Tibial nerve (tissue), 4 donors: Measurements from ENCODE around the gene MYO9B. TPM values are rescaled to one million over a fixed set of nuclear protein-coding genes. Genes with fewer than 3 reads are reported as not detected.
A peak's percentile ranks its signal among the peaks of the same experiment; 100 is the strongest.

ENCODE experiments used
- DNase-seq, 2 donors: peaks; one replicate each; pipeline ENCODE4 v3.0.0-alpha.2; 2019; ENCODE audit warnings: low spot score in 2 of 2
- H3K27ac ChIP-seq, 4 donors: fragments of 200-600 bp; sonication (generic) in 3 of 4; one replicate each; pipeline ENCODE4 v1.5.1; 2017 to 2019; ENCODE audit warnings: mild to moderate bottlenecking in 1 of 4
- H3K27me3 ChIP-seq, 2 donors: fragments of 200-600 bp; sonication (generic) in 1 of 2; one replicate each; pipeline versions ENCODE4 v1.5.1 to v1.6.0; 2017 to 2019
- H3K36me3 ChIP-seq, 3 donors: fragments of 200-600 bp; sonication (generic); one replicate each; pipeline ENCODE4 v1.5.1; 2018 to 2019
- H3K4me1 ChIP-seq, 4 donors: fragments of 200-600 bp; sonication (generic) in 3 of 4; one replicate each; pipeline ENCODE4 v1.5.1; 2017 to 2019
- H3K4me3 ChIP-seq, 4 donors: fragments of 200-600 bp; sonication (generic) in 3 of 4; one replicate each; pipeline ENCODE4 v1.5.1; 2017 to 2019; ENCODE audit warnings: mild to moderate bottlenecking in 1 of 4, moderate library complexity in 1 of 4
- H3K9me3 ChIP-seq, 4 donors: fragments of 200-600 bp; sonication (generic) in 3 of 4; one replicate each; pipeline ENCODE4 v1.5.1; 2017 to 2019
- EP300 ChIP-seq, 2 donors: sonication (generic); formaldehyde crosslinking; IDR thresholded peaks; one replicate each; pipeline ENCODE4 v1.6.1; 2017; ENCODE audit warnings: antibody characterized with exemption in 2 of 2, mild to moderate bottlenecking in 1 of 2
- POLR2A ChIP-seq, 2 donors: fragments of 450-650 bp; IDR thresholded peaks; one replicate each; pipeline ENCODE4 v1.6.1; 2017; ENCODE audit warnings: antibody characterized with exemption in 2 of 2, mild to moderate bottlenecking in 2 of 2, moderate library complexity in 2 of 2
- WGBS, 2 donors: methylation state at CpG; one replicate each; pipeline ENCODE4 v1.1.5; 2018; 5-methylcytosine and 5-hydroxymethylcytosine counted together
- total RNA-seq, 4 donors: library from RNA; depleted of rRNA; stranded (reverse); fragments of >200 nt; gene quantifications; one replicate each; pipeline ENCODE4 v1.1.0, GENCODE V29; 2016
- TF ChIP-seq, protein P1 (sequence below), 5 experiments: fragments of 200-600 bp in 3 of 5; fragments of 450-650 bp in 2 of 5; sonication (generic) in 3 of 5; IDR thresholded peaks; one replicate each; pipeline ENCODE4 v1.5.1; 2016 to 2019; ENCODE audit warnings: antibody characterized with exemption in 5 of 5, mild to moderate bottlenecking in 3 of 5, moderate library complexity in 2 of 5

Gene MYO9B
- total RNA-seq, 4 donors from 2014 or later: 61.7 to 201 (median 115) TPM

- no peak for TF ChIP-seq EP300 (IDR thresholded peaks at IDR 0.05)
- TF ChIP-seq, protein P1, sequence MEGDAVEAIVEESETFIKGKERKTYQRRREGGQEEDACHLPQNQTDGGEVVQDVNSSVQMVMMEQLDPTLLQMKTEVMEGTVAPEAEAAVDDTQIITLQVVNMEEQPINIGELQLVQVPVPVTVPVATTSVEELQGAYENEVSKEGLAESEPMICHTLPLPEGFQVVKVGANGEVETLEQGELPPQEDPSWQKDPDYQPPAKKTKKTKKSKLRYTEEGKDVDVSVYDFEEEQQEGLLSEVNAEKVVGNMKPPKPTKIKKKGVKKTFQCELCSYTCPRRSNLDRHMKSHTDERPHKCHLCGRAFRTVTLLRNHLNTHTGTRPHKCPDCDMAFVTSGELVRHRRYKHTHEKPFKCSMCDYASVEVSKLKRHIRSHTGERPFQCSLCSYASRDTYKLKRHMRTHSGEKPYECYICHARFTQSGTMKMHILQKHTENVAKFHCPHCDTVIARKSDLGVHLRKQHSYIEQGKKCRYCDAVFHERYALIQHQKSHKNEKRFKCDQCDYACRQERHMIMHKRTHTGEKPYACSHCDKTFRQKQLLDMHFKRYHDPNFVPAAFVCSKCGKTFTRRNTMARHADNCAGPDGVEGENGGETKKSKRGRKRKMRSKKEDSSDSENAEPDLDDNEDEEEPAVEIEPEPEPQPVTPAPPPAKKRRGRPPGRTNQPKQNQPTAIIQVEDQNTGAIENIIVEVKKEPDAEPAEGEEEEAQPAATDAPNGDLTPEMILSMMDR (IDR thresholded peaks at IDR 0.05): no peak
- TF ChIP-seq POLR2A (IDR thresholded peaks at IDR 0.05): no peak
- peaks cover 0 to 31% (median 0%) of the 10 kb centered on the region in 3 donors for H3K36me3 ChIP-seq
- peaks cover 0 to 47% (median 33%) of the 10 kb centered on the region in 4 donors for H3K4me1 ChIP-seq
- 41 to 48% methylated on average over 6 to 7 of the region's 8 CpGs for WGBS, 2 donors
- peak overlapping the region in 3 of 4 donors; percentile 83 to 87 (median 84) for H3K27ac ChIP-seq
- H3K4me3 ChIP-seq: no peak overlapping the region
- no peaks in the 10 kb centered on the region for H3K9me3 ChIP-seq
- H3K27me3 ChIP-seq: no peaks in the 10 kb centered on the region
- no peak for DNase-seq
These were observed 167.0 kb downstream of the MYO9B start for GRCh38 chr19:17242431-17243208.

DNA sequence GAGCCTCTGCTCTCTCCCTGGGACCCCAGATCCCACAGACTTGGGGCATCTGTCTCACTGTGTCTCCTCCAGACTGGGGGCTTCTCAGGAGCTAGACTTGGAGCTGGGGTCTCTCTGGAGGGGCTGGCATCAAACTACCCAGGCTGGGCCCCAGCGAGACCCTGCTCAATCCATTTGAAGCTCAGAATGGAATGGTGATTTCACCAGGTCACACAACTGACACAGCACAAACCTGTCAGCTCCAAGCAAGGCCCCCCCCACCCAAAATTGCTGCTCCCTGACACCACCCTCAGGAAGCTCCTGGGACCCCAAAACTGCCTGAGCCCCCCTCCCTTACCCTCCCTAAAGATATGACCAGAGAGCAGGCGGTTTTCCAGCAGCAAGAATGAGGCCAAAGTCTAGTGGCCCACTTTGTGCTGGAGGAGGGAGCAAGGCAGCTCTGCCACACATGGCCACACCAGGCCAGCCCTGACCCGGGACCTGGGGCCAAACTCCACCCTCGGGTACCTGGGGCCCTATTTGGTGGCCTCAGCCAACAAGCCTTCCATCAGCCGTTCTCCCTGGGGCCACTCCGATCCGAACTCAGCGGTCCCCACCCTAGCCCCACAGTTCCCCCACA lies 167.7 kb downstream of the MYO9B start:
- Histone ChIP-seq H3K27ac (peak overlapping the region; percentile 43 to 87 (median 84)), H3K4me1 (peaks cover 0 to 54% (median 37%) of the 10 kb centered on the region in 4 donors)

GRCh38 chr19:17243830-17244617 lies 168.4 kb downstream of the MYO9B start:
- 12 to 13% methylated on average over 22 to 45 of the region's 52 CpGs for WGBS, 2 donors
- Histone ChIP-seq H3K27ac (peak overlapping the region; percentile 43 to 87 (median 84)), H3K36me3 (peaks cover 0 to 17% (median 0%) of the 10 kb centered on the region in 3 donors), H3K4me1 (peaks cover 0 to 61% (median 37%) of the 10 kb centered on the region in 4 donors), H3K27me3 (no peaks in the 10 kb centered on the region), H3K9me3 (no peaks in the 10 kb centered on the region), H3K4me3 (peak overlapping the region; percentile 66 to 86 (median 72))
- peak; percentile 58 to 59 for DNase-seq
- TF ChIP-seq EP300 (IDR thresholded peaks at IDR 0.05): no peak

More for the DNA sequence above, 167.7 kb downstream of the MYO9B start:
- Histone ChIP-seq H3K4me3 (peak overlapping the region; percentile 66 to 86 (median 72)), H3K27me3 (no peaks in the 10 kb centered on the region), H3K36me3 (peaks cover 0 to 24% (median 0%) of the 10 kb centered on the region in 3 donors), H3K9me3 (no peaks in the 10 kb centered on the region)
- TF ChIP-seq, protein P1 (IDR thresholded peaks at IDR 0.05): no peak
- TF ChIP-seq EP300 (IDR thresholded peaks at IDR 0.05) (no peak), POLR2A (IDR thresholded peaks at IDR 0.05) (no peak)
- 37 to 44% methylated on average over 7 to 8 of the region's 8 CpGs for WGBS, 2 donors
- no peak for DNase-seq

- Histone ChIP-seq H3K27me3 (no peaks in the 10 kb centered on the region), H3K4me1 (peaks cover 0 to 66% (median 37%) of the 10 kb centered on the region in 4 donors), H3K36me3 (peaks cover 0 to 10% (median 0%) of the 10 kb centered on the region in 3 donors), H3K9me3 (no peaks in the 10 kb centered on the region), H3K4me3 (peak overlapping the region; percentile 66 to 86 (median 72)), H3K27ac (peak overlapping the region; percentile 43 to 87 (median 84))
- DNase-seq: no peak
- TF ChIP-seq EP300 (IDR thresholded peaks at IDR 0.05) (no peak), POLR2A (IDR thresholded peaks at IDR 0.05) (no peak)
- TF ChIP-seq, protein P1 (IDR thresholded peaks at IDR 0.05): no peak
- 0 to 1% methylated on average over 26 to 39 of the region's 100 CpGs for WGBS, 2 donors
These were observed 169.3 kb downstream of the MYO9B start for GRCh38 chr19:17244618-17245534.
